SK-N-SH (cell line): ENCODE measurements around the gene RGSL1.

Experiments
- CTCF ChIP-seq: fragments of 200-600 bp; sonication (generic); IDR thresholded peaks from 2 replicates; pipeline ENCODE4 v1.6.1; 2017; ENCODE audit warnings: antibody characterized with exemption, mild to moderate bottlenecking, moderate library complexity
- EP300 ChIP-seq, 2 experiments: IDR thresholded peaks; 2 replicates each; pipeline versions ENCODE4 v1.4.0 to v1.6.1; 2012; ENCODE audit warnings: borderline replicate concordance in 1 of 2, low read depth in 1 of 2, low read length in 1 of 2
- JUND ChIP-seq: IDR thresholded peaks from 2 replicates; pipeline ENCODE4 v1.4.0; 2012
- POLR2AphosphoS5 ChIP-seq: IDR thresholded peaks from 2 replicates; pipeline ENCODE4 v1.6.1; 2012; ENCODE audit warnings: low read depth, low read length
- REST ChIP-seq: IDR thresholded peaks from 2 replicates; pipeline ENCODE4 v1.6.1; 2012; ENCODE audit warnings: mild to moderate bottlenecking, low read depth, low read length, moderate library complexity
- USF2 ChIP-seq: fragments of 150-350 bp; IDR thresholded peaks from 2 replicates; pipeline ENCODE4 v1.6.1; 2017; ENCODE audit warnings: antibody characterized with exemption, low read length, low read depth, borderline replicate concordance

- TF ChIP-seq CTCF (no peak), USF2 (no peak), JUND (no peak), POLR2AphosphoS5 (no peak), REST (no peak), EP300 (IDR thresholded peaks at IDR 0.05; ENCODE audit: borderline replicate concordance in 1 of 2, low read depth in 1 of 2, low read length in 1 of 2) (no peak)
These were observed 152.0 kb downstream of the RGSL1 start for GRCh38 chr1:182601913-182602312.
